CD4-positive, alpha-beta T cell (primary cell): ENCODE measurements around the gene GDPD4. TPM values are rescaled to one million over a fixed set of nuclear protein-coding genes. Genes with fewer than 3 reads are reported as not detected.

Experiments used
- ATAC-seq: fragments of 200-7000 bp; cut with Tn5 transposase; one replicate; pipeline ENCODE4 v1.10.0; 2022; ENCODE audit warnings: mild to moderate bottlenecking; ENCODE audit not compliant: poor library complexity
- CTCF ChIA-PET: fragments of 350-600 bp; sonication (Branson Sonifier 250); formaldehyde crosslinking; loops from one replicate; lab custom pipeline; 2021; ENCODE audit warnings: antibody characterized with exemption, inconsistent platforms; lab: Charles Lee
- POLR2A ChIA-PET: fragments of 350-600 bp; sonication (Branson Sonifier 250); formaldehyde crosslinking; loops from one replicate; lab custom pipeline; 2021; ENCODE audit warnings: antibody characterized with exemption, inconsistent platforms; lab: Charles Lee
- DNase-seq, 14 experiments: peaks; one replicate each; pipeline ENCODE4 v3.0.0-alpha.2; 2013 to 2020; ENCODE audit warnings: mixed read lengths in 2 of 14
- H3K27ac ChIP-seq, 2 donors: one replicate each; pipeline versions ENCODE4 v1.5.1 to v1.7.0; 2013; ENCODE audit warnings: low read length in 2 of 2, low read depth in 1 of 2, mild to moderate bottlenecking in 1 of 2
- H3K27me3 ChIP-seq, 2 experiments: 1 replicate in 1 of 2; 2 replicates in 1 of 2; pipeline versions ENCODE4 v1.6.1 to v1.7.0; 2013; ENCODE audit warnings: low read length in 2 of 2, control low read depth in 1 of 2, mild to moderate bottlenecking in 1 of 2, moderate library complexity in 1 of 2; ENCODE audit not compliant: insufficient read depth in 2 of 2, control insufficient read depth in 1 of 2
- H3K36me3 ChIP-seq: one replicate; pipeline ENCODE4 v1.6.1; 2013; ENCODE audit warnings: low read length, control low read depth; ENCODE audit not compliant: insufficient read depth
- H3K4me1 ChIP-seq: one replicate; pipeline ENCODE4 v1.6.1; 2013; ENCODE audit warnings: low read length, control low read depth; ENCODE audit not compliant: insufficient read depth
- H3K4me3 ChIP-seq: one replicate; pipeline ENCODE4 v1.5.1; 2013; ENCODE audit warnings: mild to moderate bottlenecking, low read length, moderate library complexity
- H3K9me3 ChIP-seq, 2 experiments: 1 replicate in 1 of 2; 2 replicates in 1 of 2; pipeline versions ENCODE4 v1.6.1 to v1.7.0; 2013; ENCODE audit warnings: low read length in 2 of 2, mild to moderate bottlenecking in 2 of 2, control low read depth in 1 of 2, moderate library complexity in 1 of 2; ENCODE audit not compliant: control insufficient read depth in 1 of 2, insufficient read depth in 1 of 2
- H3K27ac Mint-ChIP-seq: one replicate; pipeline ENCODE4 v1.8.0; 2020; ENCODE audit warnings: mixed read lengths
- H3K27me3 Mint-ChIP-seq: one replicate; pipeline ENCODE4 v1.8.0; 2021; ENCODE audit warnings: mixed read lengths
- H3K36me3 Mint-ChIP-seq: one replicate; pipeline ENCODE4 v1.8.0; 2021; ENCODE audit warnings: low read depth, mixed read lengths
- H3K4me1 Mint-ChIP-seq: one replicate; pipeline ENCODE4 v1.8.0; 2021; ENCODE audit warnings: low read depth, mixed read lengths
- H3K4me3 Mint-ChIP-seq: one replicate; pipeline ENCODE4 v1.8.0; 2020; ENCODE audit warnings: mild to moderate bottlenecking, mixed read lengths
- H3K9me3 Mint-ChIP-seq: one replicate; pipeline ENCODE4 v1.8.0; 2020; ENCODE audit warnings: mixed read lengths
- CTCF ChIP-seq: fragments of 200-600 bp; IDR thresholded peaks from one replicate; pipeline ENCODE4 v1.8.0; 2022; ENCODE audit warnings: antibody characterized with exemption, mild to moderate bottlenecking
- intact Hi-C, 2 experiments: fragments of 100-400 bp; cut with DNase I in 1 of 2; cut with micrococcal nuclease in 1 of 2; formaldehyde crosslinking; loops; one replicate each; pipeline versions ENCODE4 v1.15.1 to v1.9.0; 2023 to 2025; cut with DNase I, micrococcal nuclease
- total RNA-seq, 174 experiments: library from RNA in 2 of 174; stranded (reverse) in 2 of 174; gene quantifications; one replicate each; pipeline ENCODE4 v1.2.3 and lab custom pipeline; 2021 to 2026

GDPD4 gene
- total RNA-seq, 2 experiments from 2014 or later = not detected

GRCh38 chr11:77287615-77288273, 13.7 kb downstream of the GDPD4 start:
- no peak for TF ChIP-seq CTCF
- intact Hi-C loops = no loop called here
- no peaks in the 10 kb centered on the region for H3K9me3 Mint-ChIP-seq
- Histone ChIP-seq H3K9me3 (no peaks in the 10 kb centered on the region), H3K4me1 (no peaks in the 10 kb centered on the region), H3K27ac (no peak overlapping the region), H3K36me3 (no peaks in the 10 kb centered on the region), H3K27me3 (peaks cover 0 to 2% of the 10 kb centered on the region in 2 experiments), H3K4me3 (no peak overlapping the region)
- H3K27me3 Mint-ChIP-seq = peaks cover 28% of the 10 kb centered on the region
- no peak overlapping the region for H3K4me3 Mint-ChIP-seq
- no peaks in the 10 kb centered on the region for H3K4me1 Mint-ChIP-seq
- H3K27ac Mint-ChIP-seq = no peak overlapping the region
- ATAC-seq (no peak), DNase-seq (no peak)
- ChIA-PET POLR2A (no interaction called here), CTCF (no interaction called here)
- no peaks in the 10 kb centered on the region for H3K36me3 Mint-ChIP-seq

GRCh38 chr11:77287136-77287535, 14.3 kb downstream of the GDPD4 start:
- H3K4me3 ChIP-seq = no peak overlapping the region
- H3K9me3 Mint-ChIP-seq = no peaks in the 10 kb centered on the region
- H3K4me1 Mint-ChIP-seq = no peaks in the 10 kb centered on the region
- H3K36me3 ChIP-seq = no peaks in the 10 kb centered on the region
- intact Hi-C loops = no loop called here
- peaks cover 28% of the 10 kb centered on the region for H3K27me3 Mint-ChIP-seq
- no peak for TF ChIP-seq CTCF
- no peaks in the 10 kb centered on the region for H3K4me1 ChIP-seq
- H3K27me3 ChIP-seq = peaks cover 0 to 2% of the 10 kb centered on the region in 2 experiments
- ChIA-PET CTCF (no interaction called here), POLR2A (no interaction called here)
- ATAC-seq = no peak
- H3K27ac ChIP-seq = no peak overlapping the region
- H3K27ac Mint-ChIP-seq = no peak overlapping the region
- DNase-seq = no peak
- H3K36me3 Mint-ChIP-seq = no peaks in the 10 kb centered on the region
- no peaks in the 10 kb centered on the region for H3K9me3 ChIP-seq
- no peak overlapping the region for H3K4me3 Mint-ChIP-seq

- no peak overlapping the region for H3K27ac Mint-ChIP-seq
- Histone ChIP-seq H3K27ac (no peak overlapping the region), H3K9me3 (no peaks in the 10 kb centered on the region), H3K4me3 (no peak overlapping the region), H3K36me3 (no peaks in the 10 kb centered on the region), H3K4me1 (no peaks in the 10 kb centered on the region), H3K27me3 (peaks cover 0 to 2% of the 10 kb centered on the region in 2 experiments)
- TF ChIP-seq CTCF = no peak
- intact Hi-C loops = no loop called here
- no peak for DNase-seq
- H3K4me3 Mint-ChIP-seq = no peak overlapping the region
- no peaks in the 10 kb centered on the region for H3K36me3 Mint-ChIP-seq
- ATAC-seq = no peak
- H3K4me1 Mint-ChIP-seq = no peaks in the 10 kb centered on the region
- H3K9me3 Mint-ChIP-seq = peaks cover 3% of the 10 kb centered on the region
- peaks cover 38% of the 10 kb centered on the region for H3K27me3 Mint-ChIP-seq
- CTCF ChIA-PET = interaction anchor here (0.6 kb wide), 1 partner anchor 310 kb away, joined by 5 read pairs; no protein-coding TSS in a partner anchor
- POLR2A ChIA-PET = no interaction called here
Observed at GRCh38 chr11:77284476-77285468, 16.7 kb downstream of the GDPD4 start.
